CD14-positive monocyte (primary cell): ENCODE results near the gene INPP5A. TPM values are rescaled to one million over a fixed set of nuclear protein-coding genes. Genes with fewer than 3 reads are reported as not detected.
A peak's percentile ranks its signal among the peaks of the same experiment; 100 is the strongest.

ENCODE experiments used
- DNase-seq, 3 donors: peaks; one replicate each; pipeline ENCODE4 v3.0.0-alpha.2; 2011 to 2022
- H2AFZ ChIP-seq: 2 replicates; pipeline ENCODE4 v1.6.0; 2012; ENCODE audit warnings: mild to moderate bottlenecking, low read depth, low read length, inconsistent platforms; ENCODE audit not compliant: insufficient read depth, poor library complexity, severe bottlenecking
- H3K27ac ChIP-seq, 2 donors: 1 replicate in 1 of 2; 2 replicates in 1 of 2; pipeline ENCODE4 v1.5.1; 2012 to 2013; ENCODE audit warnings: low read length in 2 of 2, control low read depth in 1 of 2, inconsistent platforms in 1 of 2, low read depth in 1 of 2, mild to moderate bottlenecking in 1 of 2
- H3K27me3 ChIP-seq, 2 donors: one replicate each; pipeline versions ENCODE4 v1.6.0 to v1.6.1; 2011 to 2013; ENCODE audit warnings: low read length in 2 of 2; ENCODE audit not compliant: control insufficient read depth in 2 of 2, insufficient read depth in 2 of 2
- H3K36me3 ChIP-seq, 2 donors: replicated peaks in 1 of 2; 1 replicate in 1 of 2; 2 replicates in 1 of 2; pipeline versions ENCODE4 v1.5.1 to v1.6.1; 2012 to 2013; ENCODE audit warnings: low read length in 2 of 2, control low read depth in 1 of 2, inconsistent platforms in 1 of 2, mild to moderate bottlenecking in 1 of 2; ENCODE audit not compliant: insufficient read depth in 2 of 2, control insufficient read depth in 1 of 2
- H3K4me1 ChIP-seq, 2 donors: 1 replicate in 1 of 2; 2 replicates in 1 of 2; pipeline versions ENCODE4 v1.5.1 to v1.6.1; 2012 to 2013; ENCODE audit warnings: low read length in 2 of 2, control low read depth in 1 of 2, inconsistent platforms in 1 of 2, mild to moderate bottlenecking in 1 of 2, moderate library complexity in 1 of 2; ENCODE audit not compliant: insufficient read depth in 2 of 2, control insufficient read depth in 1 of 2
- H3K4me2 ChIP-seq: replicated peaks from 2 replicates; pipeline ENCODE3; 2012; ENCODE audit warnings: low read length, moderate library complexity, mild to moderate bottlenecking; ENCODE audit not compliant: poor library complexity, severe bottlenecking; ENCODE audit errors: extremely low read depth
- H3K4me3 ChIP-seq, 3 experiments: fragments of 200-600 bp in 1 of 3; sonication (generic) in 1 of 3; replicated peaks in 1 of 3; 1 replicate in 2 of 3; 2 replicates in 1 of 3; pipeline ENCODE4 v1.5.1; 2011 to 2013; ENCODE audit warnings: low read length in 3 of 3, mild to moderate bottlenecking in 3 of 3, control low read depth in 2 of 3, low read depth in 2 of 3, inconsistent platforms in 1 of 3, moderate library complexity in 1 of 3
- H3K79me2 ChIP-seq: 2 replicates; pipeline ENCODE4 v1.6.0; 2012; ENCODE audit warnings: mild to moderate bottlenecking, control low read depth, inconsistent platforms, low read length, moderate library complexity; ENCODE audit not compliant: insufficient read depth
- H3K9ac ChIP-seq: 2 replicates; pipeline ENCODE4 v1.6.0; 2017; ENCODE audit warnings: low read length, mild to moderate bottlenecking; ENCODE audit not compliant: insufficient read depth, poor library complexity, severe bottlenecking
- H3K9me3 ChIP-seq, 2 donors: replicated peaks in 1 of 2; 1 replicate in 1 of 2; 2 replicates in 1 of 2; pipeline versions ENCODE4 v1.5.1 to v1.6.1; 2012 to 2013; ENCODE audit warnings: low read length in 2 of 2, control low read depth in 1 of 2; ENCODE audit not compliant: control insufficient read depth in 1 of 2, insufficient read depth in 1 of 2
- H4K20me1 ChIP-seq: 2 replicates; pipeline ENCODE4 v1.6.0; 2012; ENCODE audit warnings: mild to moderate bottlenecking, low read length, control low read depth, moderate library complexity; ENCODE audit not compliant: insufficient read depth
- H3K27ac Mint-ChIP-seq, 7 donors: one replicate each; pipeline ENCODE4 v1.8.0; 2020; ENCODE audit warnings: mild to moderate bottlenecking in 7 of 7, mixed read lengths in 7 of 7, moderate library complexity in 6 of 7, inconsistent platforms in 2 of 7
- H3K27me3 Mint-ChIP-seq, 3 donors: one replicate each; pipeline ENCODE4 v1.8.0; 2021 to 2022; ENCODE audit warnings: low read depth in 3 of 3, mild to moderate bottlenecking in 3 of 3, mixed read lengths in 3 of 3, moderate library complexity in 3 of 3, inconsistent platforms in 1 of 3
- H3K36me3 Mint-ChIP-seq, 2 donors: one replicate each; pipeline ENCODE4 v1.8.0; 2020; ENCODE audit warnings: mixed read lengths in 2 of 2, inconsistent platforms in 1 of 2, mild to moderate bottlenecking in 1 of 2
- H3K4me1 Mint-ChIP-seq: one replicate; pipeline ENCODE4 v1.8.0; 2020; ENCODE audit warnings: mild to moderate bottlenecking, mixed read lengths
- H3K4me3 Mint-ChIP-seq, 2 donors: one replicate each; pipeline ENCODE4 v1.8.0; 2020; ENCODE audit warnings: mild to moderate bottlenecking in 2 of 2, mixed read lengths in 2 of 2, moderate library complexity in 1 of 2
- H3K9me3 Mint-ChIP-seq, 7 donors: one replicate each; pipeline ENCODE4 v1.8.0; 2020 to 2022; ENCODE audit warnings: mixed read lengths in 7 of 7, mild to moderate bottlenecking in 6 of 7, moderate library complexity in 6 of 7, inconsistent platforms in 2 of 7
- CTCF ChIP-seq: fragments of 200-600 bp; IDR thresholded peaks from one replicate; pipeline ENCODE4 v1.8.0; 2022; ENCODE audit warnings: antibody characterized with exemption, mild to moderate bottlenecking
- WGBS: methylation state at CpG from one replicate; pipeline ENCODE4 v1.1.5; 2013; ENCODE audit warnings: missing lambda C conversion rate; ENCODE audit not compliant: insufficient coverage; 5-methylcytosine and 5-hydroxymethylcytosine counted together
- intact Hi-C, 2 donors: fragments of 100-400 bp; cut with micrococcal nuclease; formaldehyde crosslinking; loops; one replicate each; pipeline versions ENCODE4 v1.15.0 to v1.15.1; 2023
- polyA plus RNA-seq, 3 donors: library from polyadenylated mRNA; depleted of rRNA in 1 of 3; unstranded in 2 of 3; stranded (reverse) in 1 of 3; fragments of 300-500 nt in 2 of 3; fragments of >200 nt in 1 of 3; fragmentation: Illumina TruSeq in 2 of 3; gene quantifications; 1 replicate in 2 of 3; 2 replicates in 1 of 3; pipeline ENCODE4 v1.2.3, GENCODE V29; 2012 to 2021

INPP5A gene
- polyA plus RNA-seq, 3 donors, result 0.87 to 17.2 (median 2.9) TPM

DNA sequence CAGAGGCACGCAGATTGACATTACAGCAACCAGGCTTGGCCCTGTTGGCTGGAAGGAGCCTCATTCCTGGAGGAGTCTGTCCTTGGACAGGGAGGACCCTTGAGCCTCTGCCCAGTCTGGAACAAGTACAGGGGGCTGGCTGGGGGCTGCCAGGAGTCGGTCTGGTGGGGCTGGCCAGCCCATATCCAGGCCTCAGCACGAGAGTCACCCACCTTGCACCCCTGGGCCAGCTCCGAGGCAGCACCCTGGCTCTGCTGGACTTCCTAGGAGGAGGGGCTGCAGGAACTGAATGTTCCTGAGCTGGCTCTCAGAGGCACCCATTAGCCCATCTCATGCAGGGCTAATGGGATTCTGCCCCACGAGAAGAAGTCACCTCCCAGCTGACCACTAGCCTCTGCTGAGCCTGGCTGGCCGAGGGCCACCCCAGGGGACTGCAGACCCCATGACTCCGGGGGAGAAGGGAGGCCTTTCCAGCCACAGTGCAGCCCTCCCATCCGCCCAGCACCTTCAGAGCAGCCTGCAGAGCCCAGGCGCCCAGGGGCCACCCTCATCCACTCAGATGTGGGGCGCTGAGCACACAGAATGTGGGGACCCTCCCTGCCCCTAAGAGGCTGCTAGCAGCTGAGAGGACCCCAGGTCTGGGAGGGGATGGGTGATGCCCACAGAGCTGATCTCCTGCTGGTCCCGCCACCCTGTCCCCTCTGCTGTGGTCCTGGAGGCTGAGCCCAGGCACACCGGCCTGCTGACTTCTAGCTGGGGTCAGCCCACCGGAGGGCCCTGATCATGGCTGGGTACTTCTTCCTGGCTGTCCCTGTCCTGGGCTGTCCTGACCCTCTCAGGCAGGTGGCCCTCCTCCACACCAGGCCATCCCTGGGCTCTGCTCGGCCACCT is 14.8 kb upstream of the INPP5A start:
- peaks cover 9 to 15% of the 10 kb centered on the region in 2 donors for H3K4me1 ChIP-seq
- no peak overlapping the region for H3K4me3 Mint-ChIP-seq
- peaks cover 13% of the 10 kb centered on the region for H3K4me1 Mint-ChIP-seq
- H3K27ac ChIP-seq, result no peak overlapping the region
- no peak overlapping the region for H2AFZ ChIP-seq
- WGBS, result 93% methylated on average over 8 of the region's 14 CpGs
- no peak overlapping the region for H3K4me2 ChIP-seq
- intact Hi-C loops, result loop anchor here in 1 of 2 donors (5.0 kb wide), 1 partner anchor 60 kb away; no protein-coding TSS in a partner anchor
- no peaks in the 10 kb centered on the region for H3K36me3 Mint-ChIP-seq
- H3K36me3 ChIP-seq, result no peaks in the 10 kb centered on the region
- H3K27ac Mint-ChIP-seq, result no peak overlapping the region
- no peak for DNase-seq
- H3K9me3 ChIP-seq, result no peaks in the 10 kb centered on the region
- no peak for TF ChIP-seq CTCF
- no peak overlapping the region for H3K9ac ChIP-seq
- peaks cover 0 to 3% (median 0%) of the 10 kb centered on the region in 7 donors for H3K9me3 Mint-ChIP-seq
- peaks cover 0 to 8% of the 10 kb centered on the region in 2 donors for H3K27me3 ChIP-seq
- peaks cover 15 to 34% (median 32%) of the 10 kb centered on the region in 3 donors for H3K27me3 Mint-ChIP-seq
- no peak overlapping the region for H3K4me3 ChIP-seq
- no peaks in the 10 kb centered on the region for H4K20me1 ChIP-seq
- H3K79me2 ChIP-seq, result no peaks in the 10 kb centered on the region

GRCh38 chr10:132523561-132524442 is 13.8 kb upstream of the INPP5A start:
- DNase-seq, result no peak
- Histone ChIP-seq H2AFZ (no peak overlapping the region), H3K9ac (no peak overlapping the region), H3K4me1 (peaks cover 1 to 4% of the 10 kb centered on the region in 2 donors), H3K4me2 (no peak overlapping the region), H3K36me3 (no peaks in the 10 kb centered on the region), H3K4me3 (no peak overlapping the region), H3K27ac (no peak overlapping the region), H4K20me1 (no peaks in the 10 kb centered on the region), H3K79me2 (no peaks in the 10 kb centered on the region), H3K27me3 (peaks cover 0 to 14% of the 10 kb centered on the region in 2 donors), H3K9me3 (no peaks in the 10 kb centered on the region)
- no peak for TF ChIP-seq CTCF
- 94% methylated on average over 13 of the region's 15 CpGs for WGBS
- H3K27ac Mint-ChIP-seq, result peak overlapping the region in 3 of 7 donors; percentile 2 to 66 (median 21)
- H3K4me1 Mint-ChIP-seq, result peaks cover 3% of the 10 kb centered on the region
- intact Hi-C loops, result loop anchor here in 1 of 2 donors (5.0 kb wide), 1 partner anchor 62 kb away; no protein-coding TSS in a partner anchor
- H3K36me3 Mint-ChIP-seq, result no peaks in the 10 kb centered on the region
- H3K4me3 Mint-ChIP-seq, result no peak overlapping the region
- peaks cover 24 to 42% (median 32%) of the 10 kb centered on the region in 3 donors for H3K27me3 Mint-ChIP-seq
- H3K9me3 Mint-ChIP-seq, result peaks cover 0 to 6% (median 0%) of the 10 kb centered on the region in 7 donors
